ENCODE data around the gene NEURL1.

NEURL1 gene

GRCh38 chr10:103629581-103629980 lies 136.1 kb downstream of the NEURL1 start:
- DNase-seq, result no peak

GRCh38 chr10:103630156-103630555 lies 136.7 kb downstream of the NEURL1 start:
- no peak for DNase-seq

- no peak for DNase-seq
These were observed 138.7 kb downstream of the NEURL1 start for GRCh38 chr10:103632247-103632642.

DNA sequence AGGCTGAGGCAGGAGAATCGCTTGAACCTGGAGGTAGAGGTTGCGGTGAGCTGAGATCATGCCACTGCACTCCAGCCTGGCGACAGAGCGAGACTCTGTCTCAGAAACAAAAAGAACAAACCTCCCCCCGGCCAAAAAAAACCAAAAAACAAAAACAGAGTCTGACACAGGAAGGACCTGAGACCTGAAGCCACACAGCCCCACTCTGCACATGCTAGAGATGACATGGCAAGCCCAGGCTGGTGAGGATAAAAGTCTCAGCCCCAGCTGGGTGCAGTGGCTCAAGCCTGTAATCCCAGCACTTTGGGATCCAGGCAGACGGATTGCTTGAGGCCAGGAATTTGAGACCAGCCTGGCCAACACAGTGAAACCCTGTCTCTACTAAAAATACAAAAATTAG lies 139.4 kb downstream of the NEURL1 start:
- DNase-seq, result peak in 1 of 5 experiments; percentile 9

GRCh38 chr10:103633846-103634245 lies 140.3 kb downstream of the NEURL1 start:
- no peak for DNase-seq

DNA sequence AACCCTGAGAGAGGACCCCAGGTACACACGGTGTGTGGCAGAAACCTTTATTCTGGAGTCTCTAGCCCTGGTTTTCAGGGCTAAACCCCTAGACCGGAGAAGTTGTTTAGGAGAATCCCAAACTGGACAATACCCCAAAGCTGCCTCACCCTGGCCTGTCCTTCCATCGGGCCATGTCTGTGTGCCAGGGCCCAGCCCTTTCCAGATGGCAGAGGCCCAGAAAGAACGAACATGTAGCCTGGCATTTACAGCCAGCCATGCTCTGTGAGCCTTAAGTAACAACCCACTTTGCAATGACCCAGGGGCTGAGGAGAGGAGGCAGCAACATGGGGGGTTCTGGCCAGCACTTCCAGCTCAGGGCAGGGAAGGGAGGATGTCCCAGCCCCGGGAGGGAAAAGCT lies 142.1 kb downstream of the NEURL1 start:
- DNase-seq, result no peak

- DNase-seq, result no peak
These were observed 143.0 kb downstream of the NEURL1 start for GRCh38 chr10:103636492-103636891.

- no peak for DNase-seq
These were observed 143.5 kb downstream of the NEURL1 start for GRCh38 chr10:103637011-103637410.

DNA sequence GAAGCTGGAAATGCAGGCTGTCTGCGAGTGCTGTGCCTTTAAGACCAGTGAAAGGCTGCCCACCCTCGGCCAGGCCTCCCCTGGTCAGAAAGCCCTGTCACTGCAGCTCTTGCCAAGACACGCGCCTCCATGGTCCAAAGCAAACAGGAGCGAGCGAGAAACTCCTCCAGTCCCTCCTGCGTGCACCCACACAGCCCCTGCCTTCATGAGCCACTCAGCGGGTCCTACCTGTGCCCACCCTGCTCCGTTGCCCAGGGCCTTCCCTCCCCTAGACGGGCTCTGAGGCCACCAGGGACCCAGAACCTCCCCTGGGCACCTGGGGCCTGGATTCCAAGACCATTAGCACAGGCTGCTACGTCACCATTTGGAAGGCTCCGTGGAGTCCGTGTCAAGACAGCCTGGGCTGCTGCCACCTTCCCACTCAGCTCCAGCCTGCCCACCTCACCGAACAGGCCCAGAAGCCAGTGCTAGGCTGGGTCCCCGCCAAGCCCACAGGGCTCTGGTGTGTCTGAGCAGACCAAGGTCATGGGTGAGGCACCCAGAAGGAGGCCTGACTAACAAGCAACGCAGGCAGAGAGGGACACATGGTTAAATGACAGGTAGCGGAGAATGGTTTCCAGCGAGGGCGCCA lies 144.5 kb downstream of the NEURL1 start:
- DNase-seq, result no peak

- no peak for DNase-seq
These were observed 145.4 kb downstream of the NEURL1 start for GRCh38 chr10:103638948-103639347.

GRCh38 chr10:103640436-103641181 lies 147.1 kb downstream of the NEURL1 start:
- no peak for DNase-seq

DNA sequence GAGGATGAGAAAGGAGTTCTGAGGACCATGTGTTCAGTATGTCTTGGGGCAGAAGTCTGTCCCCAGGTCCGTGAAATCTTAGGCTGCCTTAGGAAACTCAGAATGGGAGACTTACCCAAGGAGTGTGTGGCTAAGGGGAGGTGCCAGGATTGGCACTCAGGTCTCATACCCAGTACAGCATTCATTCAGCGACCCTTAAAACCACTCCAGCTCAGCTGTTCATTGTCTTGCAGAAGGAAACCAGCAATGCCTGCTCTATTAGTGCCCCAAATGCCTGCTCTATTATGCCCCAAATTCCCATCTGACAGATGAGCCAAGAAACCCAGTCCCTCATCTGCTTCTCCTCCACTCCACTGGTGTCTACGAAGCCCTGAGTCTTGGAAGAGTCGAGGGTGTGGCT lies 147.8 kb downstream of the NEURL1 start:
- DNase-seq, result no peak

Data from T-helper 2 cell (primary cell).